ENCODE data around the gene FOXN3.
"Not testable (repeated sequence)": the region's sequence is repeated elsewhere in the genome, so short reads cannot be mapped to it uniquely, and the experiment has no call there.

GRCh38 chr14:89111232-89111631 is 305.8 kb downstream of the FOXN3 start:
- not testable (repeated sequence) for TF ChIP-seq CTCF (IDR thresholded peaks at IDR 0.05 in 8 of 11, conservative IDR thresholded peaks at IDR 0.05 in 3 of 11); POLR2A (IDR thresholded peaks at IDR 0.05); POLR2AphosphoS5 (IDR thresholded peaks at IDR 0.05)
